ENCODE results near the gene C5orf15.

C5orf15 gene

GRCh38 chr5:133916914-133917313, 51.5 kb downstream of the C5orf15 start:
- no peak for TF ChIP-seq CTCF (IDR thresholded peaks at IDR 0.05; ENCODE audit: extremely low read depth, missing control alignments)
- DNase-seq (ENCODE audit: low spot score) = no peak

GRCh38 chr5:133916479-133916878, 51.9 kb downstream of the C5orf15 start:
- TF ChIP-seq CTCF (IDR thresholded peaks at IDR 0.05; ENCODE audit: extremely low read depth, missing control alignments) = no peak

GRCh38 chr5:133914434-133914833, 54.0 kb downstream of the C5orf15 start:
- TF ChIP-seq CTCF (IDR thresholded peaks at IDR 0.05; ENCODE audit: extremely low read depth, missing control alignments) = no peak
- DNase-seq (ENCODE audit: low spot score) = no peak

More at GRCh38 chr5:133916479-133916878, 51.9 kb downstream of the C5orf15 start:
- DNase-seq (ENCODE audit: low spot score) = no peak

- no peak for DNase-seq (ENCODE audit: low spot score)
- TF ChIP-seq CTCF (IDR thresholded peaks at IDR 0.05; ENCODE audit: extremely low read depth, missing control alignments) = no peak
Observed at GRCh38 chr5:133913413-133914155, 54.8 kb downstream of the C5orf15 start.

- no peak for TF ChIP-seq CTCF (IDR thresholded peaks at IDR 0.05; ENCODE audit: extremely low read depth, missing control alignments)
- no peak for DNase-seq (ENCODE audit: low spot score)
Observed at GRCh38 chr5:133912951-133913350, 55.5 kb downstream of the C5orf15 start.

GRCh38 chr5:133910571-133910970, 57.9 kb downstream of the C5orf15 start:
- DNase-seq (ENCODE audit: low spot score) = no peak
- TF ChIP-seq CTCF (IDR thresholded peaks at IDR 0.05; ENCODE audit: extremely low read depth, missing control alignments) = no peak

GRCh38 chr5:133909603-133910002, 58.8 kb downstream of the C5orf15 start:
- TF ChIP-seq CTCF (IDR thresholded peaks at IDR 0.05; ENCODE audit: extremely low read depth, missing control alignments) = no peak

More at GRCh38 chr5:133909603-133910002, 58.8 kb downstream of the C5orf15 start:
- DNase-seq (ENCODE audit: low spot score) = no peak

All from GM20000 (cell line).